ENCODE data around the gene BBLN.

BBLN gene

GRCh38 chr9:128162215-128163026 is 2.4 kb downstream of the BBLN start:
- peak in 6 of 56 donors; percentile 4 to 71 (median 12) for DNase-seq

- DNase-seq = no peak
These were observed 3.0 kb downstream of the BBLN start for GRCh38 chr9:128163027-128163515.

- no peak for DNase-seq
These were observed 3.6 kb downstream of the BBLN start for GRCh38 chr9:128163523-128164306.

GRCh38 chr9:128164307-128164885 is 4.3 kb downstream of the BBLN start:
- DNase-seq = no peak

GRCh38 chr9:128166169-128166568 is 6.1 kb downstream of the BBLN start:
- DNase-seq = no peak

- DNase-seq = no peak
These were observed 7.1 kb downstream of the BBLN start for GRCh38 chr9:128167209-128167608.

- DNase-seq = no peak
These were observed 8.8 kb downstream of the BBLN start for GRCh38 chr9:128168731-128169308.

- no peak for DNase-seq
These were observed 9.4 kb downstream of the BBLN start for GRCh38 chr9:128169492-128169891.

- DNase-seq = peak in 13 of 56 donors; percentile 2 to 44 (median 17)
These were observed 9.9 kb downstream of the BBLN start for GRCh38 chr9:128169925-128170324.

- DNase-seq = no peak
These were observed 14.0 kb downstream of the BBLN start for GRCh38 chr9:128174062-128174461.

GRCh38 chr9:128175102-128175563 is 15.1 kb downstream of the BBLN start:
- DNase-seq = no peak

- DNase-seq = no peak
These were observed 15.7 kb downstream of the BBLN start for GRCh38 chr9:128175726-128176125.

- DNase-seq = no peak
These were observed 18.9 kb downstream of the BBLN start for GRCh38 chr9:128178806-128179431.

- DNase-seq = no peak
These were observed 19.9 kb downstream of the BBLN start for GRCh38 chr9:128180001-128180400.

- no peak for DNase-seq
These were observed 20.4 kb downstream of the BBLN start for GRCh38 chr9:128180447-128180846.

- peak in 19 of 56 donors; percentile 3 to 66 (median 29) for DNase-seq
These were observed 21.4 kb downstream of the BBLN start for GRCh38 chr9:128181480-128181879.

- no peak for DNase-seq
These were observed 23.0 kb downstream of the BBLN start for GRCh38 chr9:128182893-128183588.

- DNase-seq = no peak
These were observed 26.2 kb downstream of the BBLN start for GRCh38 chr9:128185979-128186965.

- DNase-seq = no peak
These were observed 27.3 kb downstream of the BBLN start for GRCh38 chr9:128187361-128187760.
